HepG2 (cell line): Measurements from ENCODE around the gene EGFR. TPM values are rescaled to one million over a fixed set of nuclear protein-coding genes. Genes with fewer than 3 reads are reported as not detected.

ENCODE experiments used
- ATAC-seq: fragments of 200-7000 bp; cut with Tn5 transposase; 3 replicates; pipeline ENCODE4 v1.9.1; 2020; ENCODE audit warnings: mild to moderate bottlenecking, moderate library complexity
- BruUV-seq: library from RNA; stranded (reverse); fragments of 400-500 nt; replicated peaks from 2 replicates; lab custom pipeline; 2021; lab: Mats Ljungman, UMichigan
- CTCF ChIA-PET: fragments of 300-600 bp; formaldehyde crosslinking; extraction: SDS; loops from one replicate; lab custom pipeline; 2021; ENCODE audit warnings: low total read pairs, inconsistent platforms, low intra/inter-chr PET ratio; lab: Yijun Ruan, JAX
- POLR2A ChIA-PET: fragments of 350-600 bp; sonication (Branson Sonifier 250); formaldehyde crosslinking; loops from one replicate; lab custom pipeline; 2020; ENCODE audit warnings: antibody characterized with exemption, inconsistent platforms; lab: Yijun Ruan, JAX
- DNase-seq: peaks from one replicate; pipeline ENCODE4 v3.0.0-alpha.2; 2015; ENCODE audit warnings: low spot score
- FAIRE-seq: peaks from 3 replicates; lab custom pipeline; 2011; peaks lifted over from hg19 to GRCh38; lab: Jason Lieb, UNC
- H2AFZ ChIP-seq: one replicate; pipeline ENCODE4 v1.6.1; 2011; ENCODE audit warnings: low read length, inconsistent platforms
- H3K27ac ChIP-seq: fragments of 300-600 bp; 3 replicates; pipeline ENCODE4 v1.8.0; 2011; ENCODE audit warnings: mixed run types, mild to moderate bottlenecking, mixed read lengths, low read length, inconsistent platforms; ENCODE audit not compliant: insufficient read depth; ENCODE audit errors: extremely low read length
- H3K27me3 ChIP-seq, 2 experiments: fragments of 200-600 bp in 1 of 2; 2 replicates in 1 of 2; 3 replicates in 1 of 2; pipeline versions ENCODE4 v1.6.0 to v1.8.0; 2011; ENCODE audit warnings: low read length in 2 of 2, mild to moderate bottlenecking in 2 of 2, moderate library complexity in 2 of 2, inconsistent platforms in 1 of 2; ENCODE audit not compliant: insufficient read depth in 2 of 2, control insufficient read depth in 1 of 2
- H3K36me3 ChIP-seq, 2 experiments: fragments of 200-600 bp in 1 of 2; replicated peaks in 1 of 2; 2 replicates in 1 of 2; 3 replicates in 1 of 2; pipeline versions ENCODE4 v1.5.1 to v1.8.0; 2011; ENCODE audit warnings: low read length in 2 of 2, inconsistent platforms in 1 of 2; ENCODE audit not compliant: insufficient read depth in 2 of 2, control insufficient read depth in 1 of 2
- H3K4me1 ChIP-seq: 2 replicates; pipeline ENCODE4 v1.5.1; 2012; ENCODE audit warnings: low read length, inconsistent platforms; ENCODE audit not compliant: insufficient read depth
- H3K4me2 ChIP-seq: 2 replicates; pipeline ENCODE4 v1.6.0; 2011; ENCODE audit warnings: low read depth, low read length, inconsistent platforms
- H3K4me3 ChIP-seq, 3 experiments: fragments of 200-600 bp in 1 of 3; sonication (generic), shearing (Covaris generic) in 1 of 3; replicated peaks in 1 of 3; 2 replicates each; pipeline ENCODE4 v1.5.1; 2011 to 2016; ENCODE audit warnings: low read length in 3 of 3, inconsistent platforms in 2 of 3, low read depth in 2 of 3, mild to moderate bottlenecking in 2 of 3, control low read depth in 1 of 3, mixed read lengths in 1 of 3; ENCODE audit not compliant: insufficient read depth in 1 of 3
- H3K79me2 ChIP-seq: one replicate; pipeline ENCODE4 v1.6.1; 2011; ENCODE audit warnings: low read length, inconsistent platforms; ENCODE audit not compliant: insufficient read depth
- H3K9ac ChIP-seq: 2 replicates; pipeline ENCODE4 v1.6.0; 2011; ENCODE audit warnings: mild to moderate bottlenecking, low read depth, low read length, inconsistent platforms; ENCODE audit not compliant: insufficient read depth
- H3K9me3 ChIP-seq: 2 replicates; pipeline ENCODE4 v1.5.1; 2012; ENCODE audit warnings: mild to moderate bottlenecking, low read length
- H4K20me1 ChIP-seq: 2 replicates; pipeline ENCODE4 v1.6.0; 2011; ENCODE audit warnings: inconsistent platforms, mild to moderate bottlenecking, low read length, moderate library complexity; ENCODE audit not compliant: insufficient read depth
- EHMT2 ChIP-seq: fragments of 200-600 bp; sonication (generic); IDR thresholded peaks from 2 replicates; pipeline ENCODE4 v1.7.0; 2017; ENCODE audit warnings: antibody characterized with exemption, low read depth, low read length, borderline replicate concordance
- ELF3 ChIP-seq: IDR thresholded peaks from 2 replicates; pipeline ENCODE4 v1.6.1; 2016; ENCODE audit warnings: missing genetic modification reagents, missing compliant biosample characterization
- EP300 ChIP-seq, 3 experiments: sonication (generic) in 1 of 3; formaldehyde crosslinking in 1 of 3; IDR thresholded peaks; 2 replicates each; pipeline versions ENCODE4 v1.5.1 to v1.6.1; 2011 to 2020; ENCODE audit warnings: low read depth in 2 of 3, low read length in 2 of 3, borderline replicate concordance in 1 of 3, improper control_type of control experiment in 1 of 3, mild to moderate bottlenecking in 1 of 3, missing genetic modification reagents in 1 of 3, moderate library complexity in 1 of 3
- GABPA ChIP-seq, 2 experiments: IDR thresholded peaks; 2 replicates each; pipeline ENCODE4 v1.6.1; 2011 to 2016; ENCODE audit warnings: low read depth in 2 of 2, low read length in 1 of 2, missing biosample characterization in 1 of 2, missing genetic modification characterization in 1 of 2
- GATAD2A ChIP-seq: IDR thresholded peaks from 2 replicates; pipeline ENCODE4 v1.6.1; 2016
- HMG20A ChIP-seq: IDR thresholded peaks from 2 replicates; pipeline ENCODE4 v1.6.1; 2016; ENCODE audit warnings: borderline replicate concordance
- HNF4A ChIP-seq: sonication (generic); formaldehyde crosslinking; IDR thresholded peaks from 2 replicates; pipeline ENCODE4 v1.4.0; 2020; ENCODE audit warnings: missing genetic modification reagents
- ISX ChIP-seq: sonication (generic); formaldehyde crosslinking; conservative IDR thresholded peaks from 2 replicates; pipeline ENCODE4 v1.5.0; 2020; ENCODE audit warnings: missing genetic modification reagents
- MAX ChIP-seq: IDR thresholded peaks from 2 replicates; pipeline ENCODE4 v1.6.1; 2012; ENCODE audit warnings: inconsistent platforms
- TEAD3 ChIP-seq: optimal IDR thresholded peaks from 2 replicates; pipeline ENCODE3; 2016; ENCODE audit warnings: borderline replicate concordance
- ZFP91 ChIP-seq: sonication (generic); formaldehyde crosslinking; IDR thresholded peaks from 2 replicates; pipeline ENCODE4 v1.9.0; 2022; ENCODE audit warnings: missing genetic modification reagents, mild to moderate bottlenecking, borderline replicate concordance
- ZNF350 ChIP-seq: sonication (generic); formaldehyde crosslinking; IDR thresholded peaks from 2 replicates; pipeline ENCODE4 v1.4.0; 2020; ENCODE audit warnings: mild to moderate bottlenecking, low read depth, missing genetic modification reagents, borderline replicate concordance
- WGBS: methylation state at CpG from one replicate; pipeline ENCODE4 v1.1.6; 2017; ENCODE audit warnings: low lambda C conversion rate; 5-methylcytosine and 5-hydroxymethylcytosine counted together
- in situ Hi-C: cut with HindIII; loops from 2 replicates; pipeline ENCODE4 v1.10.0; 2017; ENCODE audit warnings: low pct_unique_long_range_greater_than_20kb; ENCODE audit not compliant: extremely low pct_ligation_motif_present
- intact Hi-C: fragments of 100-400 bp; cut with micrococcal nuclease; formaldehyde crosslinking; loops from one replicate; pipeline ENCODE4 v1.10.0; 2022; ENCODE audit not compliant: unreplicated experiment
- polyA plus RNA-seq, 8 experiments: library from polyadenylated mRNA; depleted of rRNA in 3 of 8; stranded (reverse) in 7 of 8; unstranded in 1 of 8; fragments of >200 nt; fragmentation: Illumina TruSeq in 4 of 8; extraction: Trizol in 4 of 8; gene quantifications; 2 replicates each; pipeline versions ENCODE4 v1.2.1 to v1.2.3, GENCODE V29; 2011 to 2016; ENCODE audit warnings: low read depth in 4 of 8, missing spikeins in 1 of 8, mixed read lengths in 1 of 8; ENCODE audit not compliant: insufficient read depth in 1 of 8
- total RNA-seq, 5 experiments: library from RNA; depleted of rRNA; stranded (reverse); fragments of >200 nt; fragmentation: Illumina TruSeq; extraction: Trizol; gene quantifications; 2 replicates each; pipeline ENCODE4 v1.2.3, GENCODE V29; 2016; ENCODE audit warnings: low read depth in 1 of 5
- TF ChIP-seq, protein P1 (sequence below): sonication (generic); formaldehyde crosslinking; IDR thresholded peaks from 2 replicates; pipeline ENCODE4 v1.5.0; 2020; ENCODE audit warnings: mild to moderate bottlenecking, missing genetic modification reagents
- TF ChIP-seq, protein P2 (sequence below): sonication (generic); formaldehyde crosslinking; IDR thresholded peaks from 2 replicates; pipeline ENCODE4 v1.4.0; 2020; ENCODE audit warnings: mild to moderate bottlenecking, missing genetic modification reagents
- TF ChIP-seq, protein P3 (sequence below): IDR thresholded peaks from 2 replicates; pipeline ENCODE4 v1.6.1; 2016

EGFR gene
- total and polyA plus RNA-seq, 2 of the 13 experiments (the other 11 are each of a cell fraction or from before 2014, with no cell fraction given): 7.0 to 10.0 TPM

GRCh38 chr7:55086413-55087201 lies 67.8 kb downstream of the EGFR start:
- H3K4me3 ChIP-seq: no peak overlapping the region
- DNase-seq (peak; percentile 72), ATAC-seq (peak; percentile 41), FAIRE-seq (no peak)
- ChIA-PET POLR2A (interaction anchor here (0.5 to 1.8 kb wide), 4 partner anchors 7 to 102 kb away, joined by 3 to 6 read pairs (median 4); no protein-coding TSS in a partner anchor), CTCF (no interaction called here)
- H3K27me3 ChIP-seq: no peaks in the 10 kb centered on the region
- peaks cover 80% of the 10 kb centered on the region for H3K4me1 ChIP-seq
- no peaks in the 10 kb centered on the region for H3K9me3 ChIP-seq
- intact Hi-C loops: no loop called here
- H3K27ac ChIP-seq: peak overlapping the region; percentile 32
- H2AFZ ChIP-seq: no peak overlapping the region
- H3K4me2 ChIP-seq: no peak overlapping the region
- H3K79me2 ChIP-seq: no peaks in the 10 kb centered on the region
- BruUV-seq: no TSS peak
- H3K9ac ChIP-seq: no peak overlapping the region
- H4K20me1 ChIP-seq: no peaks in the 10 kb centered on the region
- WGBS: 70% methylated on average over 18 of the region's 18 CpGs
- no peaks in the 10 kb centered on the region for H3K36me3 ChIP-seq
- in situ Hi-C loops: no loop called here
- TF ChIP-seq HNF4A (peak; percentile 17), HMG20A (CRISPR knock-in tag) (peak; percentile 36; the same call in 1 of the 2 replicates), ZNF350 (CRISPR knock-in tag) (no peak), EHMT2 (no peak), ELF3 (peak; percentile 79), GATAD2A (CRISPR knock-in tag) (peak; percentile 26; the same call in 1 of the 2 replicates), GABPA (IDR thresholded peaks at IDR 0.05; ENCODE audit: low read depth, low read length) (no peak), GABPA (CRISPR knock-in tag; IDR thresholded peaks at IDR 0.05; ENCODE audit: low read depth) (peak; percentile 62), EP300 (IDR thresholded peaks at IDR 0.05; ENCODE audit: low read depth in 2 of 2, low read length in 2 of 2) (peak in 1 of 2 experiments; percentile 49; a peak in 1 of 4 replicates), EP300 (CRISPR knock-in tag; IDR thresholded peaks at IDR 0.05; ENCODE audit: borderline replicate concordance) (no peak), TEAD3 (CRISPR knock-in tag) (peak; percentile 36), MAX (0 out of 2 replicates have a peak, but pooled peaks have one; percentile 28), ISX (CRISPR knock-in tag) (no peak), ZFP91 (0 out of 2 replicates have a peak, but pooled peaks have one; percentile 30)
- TF ChIP-seq, protein P1, sequence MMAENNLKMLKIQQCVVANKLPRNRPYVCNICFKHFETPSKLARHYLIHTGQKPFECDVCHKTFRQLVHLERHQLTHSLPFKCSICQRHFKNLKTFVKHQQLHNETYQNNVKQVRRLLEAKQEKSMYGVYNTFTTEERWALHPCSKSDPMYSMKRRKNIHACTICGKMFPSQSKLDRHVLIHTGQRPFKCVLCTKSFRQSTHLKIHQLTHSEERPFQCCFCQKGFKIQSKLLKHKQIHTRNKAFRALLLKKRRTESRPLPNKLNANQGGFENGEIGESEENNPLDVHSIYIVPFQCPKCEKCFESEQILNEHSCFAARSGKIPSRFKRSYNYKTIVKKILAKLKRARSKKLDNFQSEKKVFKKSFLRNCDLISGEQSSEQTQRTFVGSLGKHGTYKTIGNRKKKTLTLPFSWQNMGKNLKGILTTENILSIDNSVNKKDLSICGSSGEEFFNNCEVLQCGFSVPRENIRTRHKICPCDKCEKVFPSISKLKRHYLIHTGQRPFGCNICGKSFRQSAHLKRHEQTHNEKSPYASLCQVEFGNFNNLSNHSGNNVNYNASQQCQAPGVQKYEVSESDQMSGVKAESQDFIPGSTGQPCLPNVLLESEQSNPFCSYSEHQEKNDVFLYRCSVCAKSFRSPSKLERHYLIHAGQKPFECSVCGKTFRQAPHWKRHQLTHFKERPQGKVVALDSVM (CRISPR knock-in tag): no peak
- TF ChIP-seq, protein P2, sequence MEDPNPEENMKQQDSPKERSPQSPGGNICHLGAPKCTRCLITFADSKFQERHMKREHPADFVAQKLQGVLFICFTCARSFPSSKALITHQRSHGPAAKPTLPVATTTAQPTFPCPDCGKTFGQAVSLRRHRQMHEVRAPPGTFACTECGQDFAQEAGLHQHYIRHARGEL: no peak
- TF ChIP-seq, protein P3, sequence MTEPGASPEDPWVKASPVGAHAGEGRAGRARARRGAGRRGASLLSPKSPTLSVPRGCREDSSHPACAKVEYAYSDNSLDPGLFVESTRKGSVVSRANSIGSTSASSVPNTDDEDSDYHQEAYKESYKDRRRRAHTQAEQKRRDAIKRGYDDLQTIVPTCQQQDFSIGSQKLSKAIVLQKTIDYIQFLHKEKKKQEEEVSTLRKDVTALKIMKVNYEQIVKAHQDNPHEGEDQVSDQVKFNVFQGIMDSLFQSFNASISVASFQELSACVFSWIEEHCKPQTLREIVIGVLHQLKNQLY (CRISPR knock-in tag): peak; percentile 36; the same call in 1 of the 2 replicates
